Panc1 (cell line): ENCODE data around the gene OTUD7B. TPM values are rescaled to one million over a fixed set of nuclear protein-coding genes. Genes with fewer than 3 reads are reported as not detected.

Experiments
- ATAC-seq: fragments of 200-7000 bp; cut with Tn5 transposase; 2 replicates; pipeline ENCODE4 v1.9.1; 2020; ENCODE audit warnings: mild to moderate bottlenecking, moderate library complexity
- BruUV-seq: library from RNA; stranded (reverse); fragments of 400-500 nt; replicated peaks from 2 replicates; lab custom pipeline; 2021; lab: Mats Ljungman, UMichigan
- CTCF ChIA-PET: fragments of 300-600 bp; sonication (Branson Sonifier 250); formaldehyde crosslinking; loops from one replicate; lab custom pipeline; 2022; ENCODE audit warnings: antibody characterized with exemption; lab: Charles Lee
- POLR2A ChIA-PET: fragments of 300-600 bp; sonication (Branson Sonifier 250); formaldehyde crosslinking; loops from one replicate; lab custom pipeline; 2022; ENCODE audit warnings: antibody characterized with exemption; lab: Charles Lee
- DNase-seq: peaks from one replicate; pipeline ENCODE4 v3.0.0-alpha.2; 2010; ENCODE audit warnings: low read depth, low spot score
- H3K27ac ChIP-seq: 2 replicates; pipeline ENCODE4 v1.5.1; 2011; ENCODE audit warnings: mild to moderate bottlenecking, low read length, inconsistent platforms
- H3K27me3 ChIP-seq: fragments of 200-500 bp; sonication (Bioruptor generic); 2 replicates; pipeline ENCODE4 v1.6.0; 2014; ENCODE audit warnings: low read length, inconsistent platforms; ENCODE audit not compliant: control insufficient read depth, insufficient read depth
- H3K36me3 ChIP-seq: fragments of 200-500 bp; sonication (Bioruptor generic); 2 replicates; pipeline ENCODE4 v1.5.1; 2014; ENCODE audit warnings: inconsistent platforms, mild to moderate bottlenecking, low read length, moderate library complexity; ENCODE audit not compliant: control insufficient read depth, insufficient read depth
- H3K4me1 ChIP-seq: 2 replicates; pipeline ENCODE4 v1.5.1; 2011; ENCODE audit warnings: inconsistent platforms, mild to moderate bottlenecking, low read length, moderate library complexity; ENCODE audit not compliant: control insufficient read depth, insufficient read depth
- H3K4me3 ChIP-seq, 2 experiments: 2 replicates each; pipeline ENCODE4 v1.5.1; 2011 to 2012; ENCODE audit warnings: low read depth in 2 of 2, low read length in 2 of 2, mild to moderate bottlenecking in 2 of 2, inconsistent platforms in 1 of 2, moderate library complexity in 1 of 2
- H3K9me3 ChIP-seq: fragments of 200-500 bp; sonication (Bioruptor generic); 2 replicates; pipeline ENCODE4 v1.5.1; 2014; ENCODE audit warnings: low read depth, mild to moderate bottlenecking, inconsistent platforms, low read length, moderate library complexity; ENCODE audit not compliant: control insufficient read depth, insufficient read depth
- POLR2AphosphoS5 ChIP-seq: IDR thresholded peaks from 2 replicates; pipeline ENCODE4 v1.6.1; 2012; ENCODE audit warnings: mild to moderate bottlenecking, low read depth, low read length, moderate library complexity
- SIN3A ChIP-seq: IDR thresholded peaks from 2 replicates; pipeline ENCODE4 v1.6.1; 2012; ENCODE audit warnings: low read depth, mild to moderate bottlenecking, low read length, moderate library complexity, borderline replicate concordance; ENCODE audit not compliant: insufficient read depth
- TCF7L2 ChIP-seq: IDR thresholded peaks from 2 replicates; pipeline ENCODE4 v1.6.1; 2011; ENCODE audit warnings: mild to moderate bottlenecking, low read depth, low read length, inconsistent platforms
- in situ Hi-C: cut with HindIII; loops from 2 replicates; pipeline ENCODE4 v1.10.0; 2016; ENCODE audit warnings: low sequenced_read_pairs, low pct_unique_long_range_greater_than_20kb
- intact Hi-C: fragments of 100-400 bp; cut with micrococcal nuclease; formaldehyde crosslinking; loops from one replicate; pipeline ENCODE4 v1.10.0; 2022; ENCODE audit not compliant: unreplicated experiment
- total RNA-seq: library from RNA; stranded (reverse); gene quantifications from one replicate; pipeline ENCODE4 v1.2.1, GENCODE V29; 2021; ENCODE audit not compliant: unreplicated experiment
- TF ChIP-seq, protein P1 (sequence below), 2 experiments: IDR thresholded peaks; 2 replicates each; pipeline ENCODE4 v1.6.1; 2011 to 2012; ENCODE audit warnings: low read depth in 2 of 2, control low read depth in 1 of 2, low read length in 1 of 2, mild to moderate bottlenecking in 1 of 2, moderate library complexity in 1 of 2; ENCODE audit not compliant: insufficient read depth in 1 of 2
- TF ChIP-seq, protein P2 (sequence below): fragments of 450-650 bp; IDR thresholded peaks from 2 replicates; pipeline ENCODE4 v1.5.1; 2017; ENCODE audit warnings: mild to moderate bottlenecking

OTUD7B gene
- total RNA-seq, 1 experiment from 2014 or later: 24.1 TPM

DNA sequence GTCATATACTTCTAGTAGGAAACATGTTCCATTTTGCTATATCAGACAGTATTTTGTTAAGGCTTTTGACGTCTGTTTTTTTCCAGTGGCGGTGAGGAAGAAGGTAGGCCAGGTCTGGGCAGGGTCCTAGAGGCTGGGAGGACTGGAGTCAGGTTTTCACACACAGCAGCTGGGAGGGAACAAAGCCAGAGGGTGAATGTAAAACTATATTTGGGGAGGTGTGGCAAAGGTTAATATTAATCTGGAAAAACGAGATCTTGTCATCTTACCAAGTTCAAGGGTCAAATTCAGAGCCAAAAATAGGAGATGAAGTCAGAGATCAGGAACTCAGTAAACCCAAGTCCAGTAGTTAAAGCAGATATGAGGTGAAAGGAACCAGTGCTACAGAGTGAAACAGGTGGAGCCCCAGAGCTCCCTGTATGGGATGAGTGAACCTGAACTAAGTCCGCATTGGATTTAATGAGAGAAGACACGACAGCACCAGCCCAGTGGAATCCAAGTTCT, 10.7 kb upstream of the OTUD7B start:
- Histone ChIP-seq H3K9me3 (no peaks in the 10 kb centered on the region), H3K27me3 (no peaks in the 10 kb centered on the region), H3K4me3 (no peak overlapping the region), H3K27ac (no peak overlapping the region), H3K36me3 (no peaks in the 10 kb centered on the region), H3K4me1 (no peaks in the 10 kb centered on the region)
- DNase-seq (no peak), ATAC-seq (no peak)
- in situ Hi-C loops (no loop called here), intact Hi-C loops (no loop called here)
- POLR2A ChIA-PET: no interaction called here
- TF ChIP-seq, protein P1, sequence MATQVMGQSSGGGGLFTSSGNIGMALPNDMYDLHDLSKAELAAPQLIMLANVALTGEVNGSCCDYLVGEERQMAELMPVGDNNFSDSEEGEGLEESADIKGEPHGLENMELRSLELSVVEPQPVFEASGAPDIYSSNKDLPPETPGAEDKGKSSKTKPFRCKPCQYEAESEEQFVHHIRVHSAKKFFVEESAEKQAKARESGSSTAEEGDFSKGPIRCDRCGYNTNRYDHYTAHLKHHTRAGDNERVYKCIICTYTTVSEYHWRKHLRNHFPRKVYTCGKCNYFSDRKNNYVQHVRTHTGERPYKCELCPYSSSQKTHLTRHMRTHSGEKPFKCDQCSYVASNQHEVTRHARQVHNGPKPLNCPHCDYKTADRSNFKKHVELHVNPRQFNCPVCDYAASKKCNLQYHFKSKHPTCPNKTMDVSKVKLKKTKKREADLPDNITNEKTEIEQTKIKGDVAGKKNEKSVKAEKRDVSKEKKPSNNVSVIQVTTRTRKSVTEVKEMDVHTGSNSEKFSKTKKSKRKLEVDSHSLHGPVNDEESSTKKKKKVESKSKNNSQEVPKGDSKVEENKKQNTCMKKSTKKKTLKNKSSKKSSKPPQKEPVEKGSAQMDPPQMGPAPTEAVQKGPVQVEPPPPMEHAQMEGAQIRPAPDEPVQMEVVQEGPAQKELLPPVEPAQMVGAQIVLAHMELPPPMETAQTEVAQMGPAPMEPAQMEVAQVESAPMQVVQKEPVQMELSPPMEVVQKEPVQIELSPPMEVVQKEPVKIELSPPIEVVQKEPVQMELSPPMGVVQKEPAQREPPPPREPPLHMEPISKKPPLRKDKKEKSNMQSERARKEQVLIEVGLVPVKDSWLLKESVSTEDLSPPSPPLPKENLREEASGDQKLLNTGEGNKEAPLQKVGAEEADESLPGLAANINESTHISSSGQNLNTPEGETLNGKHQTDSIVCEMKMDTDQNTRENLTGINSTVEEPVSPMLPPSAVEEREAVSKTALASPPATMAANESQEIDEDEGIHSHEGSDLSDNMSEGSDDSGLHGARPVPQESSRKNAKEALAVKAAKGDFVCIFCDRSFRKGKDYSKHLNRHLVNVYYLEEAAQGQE (IDR thresholded peaks at IDR 0.05; ENCODE audit: insufficient read depth in 1 of 2, low read depth in 2 of 2, low read length in 1 of 2): no peak
- no peak for TF ChIP-seq POLR2AphosphoS5
- TF ChIP-seq SIN3A: no peak
- TF ChIP-seq, protein P2, sequence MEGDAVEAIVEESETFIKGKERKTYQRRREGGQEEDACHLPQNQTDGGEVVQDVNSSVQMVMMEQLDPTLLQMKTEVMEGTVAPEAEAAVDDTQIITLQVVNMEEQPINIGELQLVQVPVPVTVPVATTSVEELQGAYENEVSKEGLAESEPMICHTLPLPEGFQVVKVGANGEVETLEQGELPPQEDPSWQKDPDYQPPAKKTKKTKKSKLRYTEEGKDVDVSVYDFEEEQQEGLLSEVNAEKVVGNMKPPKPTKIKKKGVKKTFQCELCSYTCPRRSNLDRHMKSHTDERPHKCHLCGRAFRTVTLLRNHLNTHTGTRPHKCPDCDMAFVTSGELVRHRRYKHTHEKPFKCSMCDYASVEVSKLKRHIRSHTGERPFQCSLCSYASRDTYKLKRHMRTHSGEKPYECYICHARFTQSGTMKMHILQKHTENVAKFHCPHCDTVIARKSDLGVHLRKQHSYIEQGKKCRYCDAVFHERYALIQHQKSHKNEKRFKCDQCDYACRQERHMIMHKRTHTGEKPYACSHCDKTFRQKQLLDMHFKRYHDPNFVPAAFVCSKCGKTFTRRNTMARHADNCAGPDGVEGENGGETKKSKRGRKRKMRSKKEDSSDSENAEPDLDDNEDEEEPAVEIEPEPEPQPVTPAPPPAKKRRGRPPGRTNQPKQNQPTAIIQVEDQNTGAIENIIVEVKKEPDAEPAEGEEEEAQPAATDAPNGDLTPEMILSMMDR: no peak
- TF ChIP-seq TCF7L2: no peak
- BruUV-seq: no TSS peak
- CTCF ChIA-PET: no interaction called here

DNA sequence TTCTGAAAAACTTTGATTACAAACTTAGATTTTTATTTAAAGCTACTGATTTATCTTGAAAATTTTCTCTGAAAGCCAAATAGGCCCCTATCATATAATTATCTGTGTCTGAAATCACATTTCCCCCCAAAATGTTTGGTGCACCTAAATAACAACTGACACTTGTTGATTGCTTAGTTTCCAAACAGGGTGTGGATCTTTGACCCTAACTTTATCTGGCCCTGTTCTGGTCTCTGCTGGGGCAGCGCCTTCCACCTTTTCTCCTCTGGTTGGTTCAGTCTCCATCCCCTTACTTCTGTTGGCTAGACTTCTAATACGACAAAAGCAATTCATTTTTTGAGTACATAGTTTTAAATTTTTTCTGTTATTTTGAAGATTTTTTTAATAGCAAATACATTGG, 10.2 kb upstream of the OTUD7B start:
- no peak for ATAC-seq
- Histone ChIP-seq H3K4me1 (no peaks in the 10 kb centered on the region), H3K27me3 (no peaks in the 10 kb centered on the region), H3K9me3 (no peaks in the 10 kb centered on the region), H3K36me3 (no peaks in the 10 kb centered on the region), H3K4me3 (no peak overlapping the region), H3K27ac (no peak overlapping the region)
- POLR2A ChIA-PET: no interaction called here
- TF ChIP-seq TCF7L2 (no peak), SIN3A (no peak), POLR2AphosphoS5 (no peak)
- TF ChIP-seq, protein P1 (IDR thresholded peaks at IDR 0.05; ENCODE audit: insufficient read depth in 1 of 2, low read depth in 2 of 2, low read length in 1 of 2): no peak
- TF ChIP-seq, protein P2: no peak
- DNase-seq: no peak
- intact Hi-C loops (no loop called here), in situ Hi-C loops (no loop called here)
- BruUV-seq: no TSS peak
- CTCF ChIA-PET: no interaction called here
